ENCODE results near the gene SARM1.
"Not testable (repeated sequence)": the region's sequence is repeated elsewhere in the genome, so short reads cannot be mapped to it uniquely, and the experiment has no call there.

The SARM1 gene

GRCh38 chr17:28426081-28426519, 54.6 kb downstream of the SARM1 start:
- DNase-seq (ENCODE audit: low spot score) = peak; percentile 15

DNA sequence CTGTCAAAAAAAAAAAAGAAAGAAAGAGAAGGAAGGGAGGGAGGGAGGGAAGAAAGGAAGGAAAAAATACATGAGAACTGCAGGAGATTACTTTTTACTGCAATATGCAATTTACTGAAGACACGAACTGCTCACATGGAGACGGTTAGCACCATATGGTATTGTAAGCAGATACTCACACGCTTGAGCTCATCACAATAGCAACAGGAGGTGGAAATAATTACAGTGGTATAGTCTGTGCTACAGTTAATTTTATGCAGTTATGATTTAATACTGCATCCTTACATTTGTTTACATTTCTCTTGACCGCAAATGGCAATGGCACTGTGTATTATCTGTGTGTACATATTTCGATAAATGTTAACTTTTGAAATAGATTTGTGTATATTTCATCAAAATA, 55.9 kb downstream of the SARM1 start:
- no peak for DNase-seq (ENCODE audit: low spot score)

DNA sequence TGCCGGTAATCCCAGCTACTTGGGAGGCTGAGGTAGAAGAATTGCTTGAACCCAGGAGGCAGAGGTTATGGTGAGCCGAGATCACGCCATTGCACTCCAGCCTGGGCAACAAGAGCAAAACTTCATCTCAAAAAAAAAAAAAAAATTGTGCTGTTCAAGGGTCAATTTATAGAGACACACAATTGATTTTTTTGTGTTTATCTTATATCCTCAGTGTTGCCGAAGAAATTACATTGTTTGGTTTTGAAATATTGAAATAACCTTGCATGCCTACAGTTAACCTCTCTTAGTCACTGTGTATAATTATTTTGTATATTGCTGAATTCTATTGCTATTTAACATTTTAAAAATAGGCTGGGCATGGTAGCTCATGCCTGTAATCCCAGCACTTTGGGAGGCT, 56.5 kb downstream of the SARM1 start:
- DNase-seq (ENCODE audit: low spot score) = not testable (repeated sequence)

DNA sequence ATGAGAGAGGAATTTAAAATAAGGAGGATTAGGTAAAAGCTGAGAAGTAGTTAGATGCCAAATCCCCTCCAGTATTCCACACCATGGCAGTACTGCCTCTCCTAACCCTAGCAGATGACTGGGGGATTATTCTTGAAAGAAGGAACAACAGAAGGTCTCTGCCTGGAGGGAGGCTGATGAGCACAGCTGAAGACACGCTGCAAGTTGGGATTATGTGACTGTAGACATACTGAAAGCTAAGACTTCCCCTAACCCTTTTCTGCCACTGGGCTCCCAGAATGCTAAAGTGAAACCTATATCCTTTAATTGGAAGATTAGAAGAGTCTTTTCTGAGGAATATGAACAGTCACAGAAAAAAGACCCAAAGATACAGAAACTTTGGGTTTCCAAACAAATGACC, 62.2 kb downstream of the SARM1 start:
- no peak for DNase-seq (ENCODE audit: low spot score)

- not testable (repeated sequence) for DNase-seq (ENCODE audit: low spot score)
These were observed 62.8 kb downstream of the SARM1 start for GRCh38 chr17:28434326-28434725.

- DNase-seq (ENCODE audit: low spot score) = no peak
These were observed 72.6 kb downstream of the SARM1 start for GRCh38 chr17:28443901-28444638.

DNA sequence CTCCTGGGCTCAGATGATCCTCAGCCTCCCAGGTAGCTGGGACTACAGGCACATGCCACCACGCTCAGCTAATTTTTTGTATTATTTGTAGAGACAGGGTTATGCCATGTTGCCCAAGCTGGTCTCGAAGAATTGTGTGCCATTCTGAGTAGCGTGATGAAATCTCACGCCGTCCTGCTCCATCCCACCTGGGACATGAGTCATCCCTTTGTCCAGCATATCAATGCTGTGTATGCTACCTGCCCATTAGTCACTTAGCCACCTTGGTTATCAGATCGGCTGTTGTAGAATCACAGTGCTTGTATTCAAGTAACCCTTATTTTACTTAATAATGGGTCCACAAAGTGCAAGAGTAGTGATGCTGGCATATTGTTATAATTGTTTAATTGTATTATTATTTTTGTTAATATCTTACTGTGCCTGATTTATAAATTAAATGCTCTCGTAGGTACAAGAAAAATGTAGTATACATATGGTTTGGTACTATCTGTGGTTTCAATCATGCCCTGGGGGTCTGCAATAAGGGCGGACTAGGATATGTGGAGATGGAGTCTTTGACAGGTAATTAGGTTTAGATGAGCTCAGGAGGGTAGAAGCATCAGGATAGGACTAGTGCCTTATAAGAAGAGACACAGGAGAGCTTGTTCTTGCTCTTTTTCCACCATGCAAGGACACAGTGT, 75.4 kb downstream of the SARM1 start:
- DNase-seq (ENCODE audit: low spot score) = no peak

DNA sequence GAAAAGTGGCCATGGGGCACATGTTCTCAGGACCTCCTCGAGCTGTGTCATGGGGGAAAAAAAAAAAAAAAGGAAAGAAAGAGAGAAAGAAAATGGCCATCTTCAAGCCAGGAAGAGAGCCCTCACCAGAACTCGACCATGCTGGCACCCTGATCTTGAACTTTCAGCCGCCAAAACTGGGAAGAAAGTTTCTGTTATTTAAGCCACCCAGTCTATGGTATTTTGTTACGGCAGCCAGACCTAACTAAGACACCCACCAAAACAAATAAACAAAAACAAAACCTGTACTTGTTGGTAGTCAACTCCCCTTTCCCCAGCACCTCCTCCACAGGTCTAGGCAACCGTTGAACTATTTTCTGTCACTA, 75.9 kb downstream of the SARM1 start:
- no peak for DNase-seq (ENCODE audit: low spot score)

- no peak for DNase-seq (ENCODE audit: low spot score)
These were observed 78.4 kb downstream of the SARM1 start for GRCh38 chr17:28449859-28450258.
